Gastrocnemius medialis (tissue), 4 donors: ENCODE data around the gene MLXIPL. TPM values are rescaled to one million over a fixed set of nuclear protein-coding genes. Genes with fewer than 3 reads are reported as not detected.
A peak's percentile ranks its signal among the peaks of the same experiment; 100 is the strongest.

Experiments used
- ATAC-seq, 2 donors: fragments of 150-250 bp; one replicate each; pipeline ENCODE4 v1.9.1; 2016
- DNase-seq, 2 donors: peaks; one replicate each; pipeline ENCODE4 v3.0.0-alpha.2; 2019
- H3K27ac ChIP-seq, 4 donors: fragments of 200-600 bp; sonication (generic); 1 replicate in 1 of 4; 2 replicates in 3 of 4; pipeline ENCODE4 v1.5.1; 2016 to 2018; ENCODE audit warnings: mild to moderate bottlenecking in 2 of 4, moderate library complexity in 1 of 4
- H3K27me3 ChIP-seq, 3 donors: fragments of 200-600 bp; sonication (generic) in 2 of 3; 1 replicate in 1 of 3; 2 replicates in 2 of 3; pipeline versions ENCODE4 v1.5.1 to v1.6.0; 2016 to 2019; ENCODE audit warnings: mild to moderate bottlenecking in 1 of 3, moderate library complexity in 1 of 3
- H3K36me3 ChIP-seq, 2 donors: fragments of 200-600 bp; sonication (generic) in 1 of 2; one replicate each; pipeline ENCODE4 v1.5.1; 2017 to 2018
- H3K4me1 ChIP-seq, 2 donors: fragments of 200-600 bp; sonication (generic) in 1 of 2; one replicate each; pipeline ENCODE4 v1.5.1; 2016 to 2017; ENCODE audit warnings: mild to moderate bottlenecking in 2 of 2
- H3K4me3 ChIP-seq, 4 donors: fragments of 200-600 bp; sonication (generic) in 3 of 4; 1 replicate in 1 of 4; 2 replicates in 3 of 4; pipeline ENCODE4 v1.5.1; 2016 to 2019; ENCODE audit warnings: mild to moderate bottlenecking in 2 of 4
- H3K9me3 ChIP-seq, 3 donors: fragments of 200-600 bp; sonication (generic) in 2 of 3; 1 replicate in 1 of 3; 2 replicates in 2 of 3; pipeline ENCODE4 v1.5.1; 2016 to 2019
- POLR2A ChIP-seq, 2 donors: fragments of 450-650 bp; IDR thresholded peaks; one replicate each; pipeline ENCODE4 v1.6.1; 2017; ENCODE audit warnings: antibody characterized with exemption in 2 of 2, mild to moderate bottlenecking in 2 of 2, moderate library complexity in 2 of 2
- in situ Hi-C, 4 donors: fragments of 200-750 bp; cut with MboI; loops; one replicate each; pipeline versions ENCODE4 v1.15.0 to v1.8.0; 2017; ENCODE audit warnings: low sequenced_read_pairs in 4 of 4
- intact Hi-C: fragments of 100-400 bp; cut with DNase I; formaldehyde crosslinking; loops from one replicate; pipeline ENCODE4 v1.15.1; 2023; ENCODE audit warnings: low total_unique reads
- total RNA-seq, 4 donors: library from RNA; depleted of rRNA; stranded (reverse); fragments of >200 nt; gene quantifications; one replicate each; pipeline versions ENCODE4 v1.1.0 to v1.2.3, GENCODE V29; 2016
- TF ChIP-seq, protein P1 (sequence below), 5 experiments: fragments of 450-650 bp in 3 of 5; fragments of 200-600 bp in 2 of 5; sonication (generic) in 2 of 5; IDR thresholded peaks in 4 of 5; conservative IDR thresholded peaks in 1 of 5; 1 replicate in 4 of 5; 2 replicates in 1 of 5; pipeline ENCODE4 v1.5.1; 2016 to 2019; ENCODE audit warnings: antibody characterized with exemption in 5 of 5, mild to moderate bottlenecking in 3 of 5, moderate library complexity in 3 of 5

The MLXIPL gene
- total RNA-seq, 4 donors from 2014 or later, result 7.6 to 107 (median 29.2) TPM

DNA sequence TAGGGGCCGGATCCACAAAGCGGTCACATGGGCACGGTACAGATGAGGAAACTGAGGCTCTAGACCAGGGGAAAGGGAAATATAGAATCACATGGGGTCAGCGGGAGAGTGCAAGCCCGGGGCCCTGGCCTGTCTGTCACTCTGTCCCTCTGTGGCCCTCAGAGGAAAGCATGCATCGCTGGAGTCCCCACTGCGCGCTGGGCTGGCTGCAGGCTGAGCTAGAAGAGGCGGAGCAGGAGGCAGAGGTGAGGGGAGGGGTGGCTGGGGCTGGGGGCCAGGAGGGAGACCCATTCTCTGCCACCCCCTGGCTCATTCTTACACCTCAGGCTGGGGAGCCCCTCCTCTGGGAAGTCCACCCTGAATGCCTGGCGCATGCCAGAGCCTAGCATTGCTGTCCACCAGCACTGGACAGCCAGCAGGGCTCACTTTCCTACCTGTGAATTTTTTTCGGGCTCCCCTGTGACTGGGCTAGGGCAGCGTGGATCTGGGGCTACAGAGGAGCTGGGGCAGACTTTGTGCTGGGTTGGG is 45.6 kb upstream of the MLXIPL start:
- no peak for DNase-seq
- no peaks in the 10 kb centered on the region for H3K9me3 ChIP-seq
- H3K4me3 ChIP-seq, result no peak overlapping the region
- no peaks in the 10 kb centered on the region for H3K36me3 ChIP-seq
- no peak overlapping the region for H3K27ac ChIP-seq
- H3K27me3 ChIP-seq, result no peaks in the 10 kb centered on the region
- no peak for ATAC-seq
- H3K4me1 ChIP-seq, result peaks cover 3 to 8% of the 10 kb centered on the region in 2 donors
- TF ChIP-seq POLR2A (IDR thresholded peaks at IDR 0.05), result no peak
- TF ChIP-seq, protein P1, sequence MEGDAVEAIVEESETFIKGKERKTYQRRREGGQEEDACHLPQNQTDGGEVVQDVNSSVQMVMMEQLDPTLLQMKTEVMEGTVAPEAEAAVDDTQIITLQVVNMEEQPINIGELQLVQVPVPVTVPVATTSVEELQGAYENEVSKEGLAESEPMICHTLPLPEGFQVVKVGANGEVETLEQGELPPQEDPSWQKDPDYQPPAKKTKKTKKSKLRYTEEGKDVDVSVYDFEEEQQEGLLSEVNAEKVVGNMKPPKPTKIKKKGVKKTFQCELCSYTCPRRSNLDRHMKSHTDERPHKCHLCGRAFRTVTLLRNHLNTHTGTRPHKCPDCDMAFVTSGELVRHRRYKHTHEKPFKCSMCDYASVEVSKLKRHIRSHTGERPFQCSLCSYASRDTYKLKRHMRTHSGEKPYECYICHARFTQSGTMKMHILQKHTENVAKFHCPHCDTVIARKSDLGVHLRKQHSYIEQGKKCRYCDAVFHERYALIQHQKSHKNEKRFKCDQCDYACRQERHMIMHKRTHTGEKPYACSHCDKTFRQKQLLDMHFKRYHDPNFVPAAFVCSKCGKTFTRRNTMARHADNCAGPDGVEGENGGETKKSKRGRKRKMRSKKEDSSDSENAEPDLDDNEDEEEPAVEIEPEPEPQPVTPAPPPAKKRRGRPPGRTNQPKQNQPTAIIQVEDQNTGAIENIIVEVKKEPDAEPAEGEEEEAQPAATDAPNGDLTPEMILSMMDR (IDR thresholded peaks at IDR 0.05 in 4 of 5, conservative IDR thresholded peaks at IDR 0.05 in 1 of 5), result no peak
- intact Hi-C loops (loop anchor here (5.0 kb wide), 1 partner anchor 67 kb away; the partner anchor contains the start of gene ABHD11), in situ Hi-C loops (loop anchor here in 3 of 4 donors (10.0 kb wide), 2 partner anchors 55 to 65 kb away; no protein-coding TSS in a partner anchor)

DNA sequence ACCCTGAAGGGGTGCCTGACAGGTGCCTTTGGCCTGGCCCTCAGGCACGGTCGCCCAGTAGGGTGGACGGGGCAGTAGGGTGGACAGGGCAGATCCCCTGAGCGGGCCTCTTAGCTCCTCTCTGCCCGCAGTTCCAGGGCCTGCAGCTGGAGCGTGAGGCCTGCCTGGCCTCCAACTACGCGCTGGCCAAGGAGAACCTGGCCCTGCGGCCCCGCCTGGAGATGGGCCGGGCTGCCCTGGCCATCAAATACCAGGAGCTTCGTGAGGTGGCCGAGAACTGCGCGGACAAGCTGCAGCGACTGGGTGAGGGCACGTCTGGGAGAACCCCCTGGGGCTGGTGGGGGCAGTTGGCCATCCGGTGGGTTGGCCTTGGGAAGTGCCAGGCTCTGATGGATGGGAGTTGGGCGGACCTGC is 45.0 kb upstream of the MLXIPL start:
- H3K36me3 ChIP-seq, result no peaks in the 10 kb centered on the region
- peaks cover 3 to 8% of the 10 kb centered on the region in 2 donors for H3K4me1 ChIP-seq
- DNase-seq, result no peak
- no peaks in the 10 kb centered on the region for H3K9me3 ChIP-seq
- no peaks in the 10 kb centered on the region for H3K27me3 ChIP-seq
- no peak for ATAC-seq
- H3K4me3 ChIP-seq, result no peak overlapping the region
- in situ Hi-C loops, result loop anchor here in 3 of 4 donors (10.0 kb wide), 2 partner anchors 54 to 64 kb away; no protein-coding TSS in a partner anchor
- intact Hi-C loops, result loop anchor here (5.0 kb wide), 1 partner anchor 68 kb away; the partner anchor contains the start of gene ABHD11
- no peak for TF ChIP-seq POLR2A (IDR thresholded peaks at IDR 0.05)
- TF ChIP-seq, protein P1 (IDR thresholded peaks at IDR 0.05 in 4 of 5, conservative IDR thresholded peaks at IDR 0.05 in 1 of 5), result no peak
- no peak overlapping the region for H3K27ac ChIP-seq

DNA sequence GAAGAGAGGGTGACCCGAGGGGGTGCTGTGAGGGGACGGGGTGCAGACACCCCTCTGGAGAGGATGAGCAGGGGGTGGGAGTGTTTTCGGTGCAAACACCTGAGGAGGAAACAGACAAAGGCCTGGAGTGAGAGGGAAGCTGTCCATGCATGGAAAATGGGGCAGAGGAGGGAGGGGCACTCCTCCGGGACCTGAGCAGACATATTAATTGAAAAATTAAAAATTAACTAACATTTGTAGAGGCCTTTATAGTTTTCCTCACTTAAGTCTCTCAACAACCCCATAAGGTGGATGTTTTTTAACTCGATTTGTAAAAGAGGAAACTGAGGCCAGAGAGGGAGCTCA is 44.5 kb upstream of the MLXIPL start:
- Histone ChIP-seq H3K4me3 (peak overlapping the region in 2 of 4 donors; percentile 57), H3K27ac (no peak overlapping the region)
- in situ Hi-C loops, result loop anchor here in 3 of 4 donors (10.0 kb wide), 2 partner anchors 54 to 64 kb away; no protein-coding TSS in a partner anchor

DNA sequence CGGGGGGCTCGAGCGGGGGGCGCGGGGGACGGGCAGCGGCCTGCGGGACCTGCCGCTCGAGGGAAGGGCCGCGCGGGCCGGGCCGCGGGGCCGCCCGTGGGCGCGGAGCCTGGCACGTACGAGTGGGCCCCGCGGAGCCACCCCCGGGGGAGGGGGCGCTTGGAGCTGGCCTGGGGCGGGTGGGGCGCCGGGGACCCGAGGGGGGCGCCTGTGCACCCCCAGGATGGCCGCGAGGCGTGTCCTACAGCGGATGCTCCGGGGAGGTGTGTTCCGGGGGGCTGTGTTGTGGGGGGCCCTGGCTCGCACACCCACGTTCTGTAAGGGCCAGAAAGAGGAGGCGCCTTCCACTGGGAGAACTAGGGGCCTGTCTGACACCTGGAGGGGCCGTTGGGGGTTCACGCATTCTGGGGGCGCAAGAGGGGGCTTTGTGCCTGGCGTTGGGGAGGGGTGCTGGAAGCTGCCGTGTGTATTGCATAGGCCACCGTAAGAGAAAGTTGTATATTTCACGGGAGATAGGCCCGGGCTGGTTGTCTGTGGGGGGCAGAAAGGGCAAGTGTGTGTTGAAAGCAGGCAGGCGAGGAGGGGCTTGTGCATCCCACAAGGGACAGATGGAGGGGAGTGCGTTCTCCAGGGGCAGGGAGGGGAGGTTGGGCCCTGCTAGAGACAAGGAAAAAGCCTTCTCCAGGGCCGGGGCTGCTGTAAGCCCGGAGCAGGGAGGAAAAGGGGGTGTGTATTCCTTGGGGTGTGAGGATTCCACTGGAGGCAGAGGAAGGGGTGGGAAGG is 44.0 kb upstream of the MLXIPL start:
- peak in 1 of 2 donors; percentile 16 for ATAC-seq
- Histone ChIP-seq H3K4me3 (peak overlapping the region; percentile 53 to 66 (median 57)), H3K36me3 (no peaks in the 10 kb centered on the region), H3K4me1 (peaks cover 3 to 8% of the 10 kb centered on the region in 2 donors), H3K27ac (no peak overlapping the region), H3K9me3 (peaks cover 0 to under 1% (median 0%) of the 10 kb centered on the region in 3 donors), H3K27me3 (no peaks in the 10 kb centered on the region)
- intact Hi-C loops, result loop anchor here (5.0 kb wide), 1 partner anchor 69 kb away; the partner anchor contains the start of gene ABHD11
- no peak for DNase-seq
- no peak for TF ChIP-seq POLR2A (IDR thresholded peaks at IDR 0.05)
- TF ChIP-seq, protein P1 (IDR thresholded peaks at IDR 0.05 in 4 of 5, conservative IDR thresholded peaks at IDR 0.05 in 1 of 5), result no peak
- in situ Hi-C loops, result loop anchor here in 3 of 4 donors (10.0 kb wide), 2 partner anchors 53 to 63 kb away; no protein-coding TSS in a partner anchor

More for the DNA sequence above, 44.5 kb upstream of the MLXIPL start:
- no peaks in the 10 kb centered on the region for H3K9me3 ChIP-seq
- ATAC-seq (no peak), DNase-seq (no peak)
- TF ChIP-seq POLR2A (IDR thresholded peaks at IDR 0.05), result no peak
- TF ChIP-seq, protein P1 (IDR thresholded peaks at IDR 0.05 in 4 of 5, conservative IDR thresholded peaks at IDR 0.05 in 1 of 5), result no peak
- H3K27me3 ChIP-seq, result no peaks in the 10 kb centered on the region
- intact Hi-C loops, result loop anchor here (5.0 kb wide), 1 partner anchor 68 kb away; the partner anchor contains the start of gene ABHD11
- peaks cover 3 to 8% of the 10 kb centered on the region in 2 donors for H3K4me1 ChIP-seq
- no peaks in the 10 kb centered on the region for H3K36me3 ChIP-seq
